Occipital lobe (tissue), 2 donors: Measurements from ENCODE around the gene FEN1. TPM values are rescaled to one million over a fixed set of nuclear protein-coding genes. Genes with fewer than 3 reads are reported as not detected.
A peak's percentile ranks its signal among the peaks of the same experiment; 100 is the strongest.

Source experiments
- DNase-seq: peaks from one replicate; lab custom pipeline; 2025; lab: John Stamatoyannopoulos, UW
- total RNA-seq: library from RNA; depleted of rRNA; stranded (reverse); fragments of >200 nt; gene quantifications from one replicate; pipeline ENCODE4 v1.2.3, GENCODE V29; 2014

The FEN1 gene
- total RNA-seq, 1 donor from 2014 or later: 13.3 TPM

DNA sequence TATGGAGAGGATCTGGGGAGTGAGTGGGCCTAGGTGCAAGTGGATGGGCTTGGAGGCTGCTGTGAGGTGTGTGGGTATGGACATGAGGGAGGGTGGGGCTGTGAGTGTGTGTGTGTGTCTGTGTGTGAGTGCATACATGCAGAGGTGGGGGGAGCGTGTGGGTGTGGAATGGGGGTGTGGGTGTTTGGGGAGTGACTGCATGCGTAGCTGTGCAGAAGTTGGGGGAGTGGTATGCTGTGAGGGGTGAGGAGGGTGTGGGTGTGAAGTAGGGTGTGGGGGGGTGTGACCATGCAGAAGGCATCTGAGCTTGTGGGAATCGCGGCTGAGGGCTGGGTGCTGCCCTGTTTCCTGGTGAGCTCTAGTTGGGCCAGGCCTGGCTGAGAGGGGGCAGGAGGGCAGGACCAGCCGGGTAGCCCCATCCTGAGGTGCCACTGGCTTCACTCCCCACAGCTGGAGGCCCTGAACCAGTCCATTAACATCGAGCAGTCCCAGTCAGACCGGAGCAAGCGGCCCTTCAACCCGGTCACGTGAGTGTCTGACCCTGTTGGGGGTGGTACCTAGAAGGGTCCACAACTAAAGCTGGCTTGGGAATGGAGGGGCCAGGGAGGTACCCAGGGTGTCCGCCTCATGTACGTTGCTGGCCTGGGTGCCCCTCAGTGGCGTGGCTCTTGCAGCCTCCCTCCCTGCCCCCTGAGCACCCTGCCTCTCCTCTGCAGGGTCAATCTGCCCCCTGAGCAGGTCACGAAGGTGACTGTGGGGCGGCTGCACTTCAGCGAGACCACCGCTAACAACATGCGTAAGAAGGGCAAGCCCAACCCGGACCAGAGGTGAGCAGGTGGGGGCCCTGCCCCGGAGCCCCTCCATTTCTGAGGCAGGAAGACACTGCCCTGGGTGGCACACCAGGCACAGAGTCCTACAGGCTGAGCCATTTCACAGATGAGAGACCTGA is 16.8 kb upstream of the FEN1 start:
- DNase-seq: no peak

DNA sequence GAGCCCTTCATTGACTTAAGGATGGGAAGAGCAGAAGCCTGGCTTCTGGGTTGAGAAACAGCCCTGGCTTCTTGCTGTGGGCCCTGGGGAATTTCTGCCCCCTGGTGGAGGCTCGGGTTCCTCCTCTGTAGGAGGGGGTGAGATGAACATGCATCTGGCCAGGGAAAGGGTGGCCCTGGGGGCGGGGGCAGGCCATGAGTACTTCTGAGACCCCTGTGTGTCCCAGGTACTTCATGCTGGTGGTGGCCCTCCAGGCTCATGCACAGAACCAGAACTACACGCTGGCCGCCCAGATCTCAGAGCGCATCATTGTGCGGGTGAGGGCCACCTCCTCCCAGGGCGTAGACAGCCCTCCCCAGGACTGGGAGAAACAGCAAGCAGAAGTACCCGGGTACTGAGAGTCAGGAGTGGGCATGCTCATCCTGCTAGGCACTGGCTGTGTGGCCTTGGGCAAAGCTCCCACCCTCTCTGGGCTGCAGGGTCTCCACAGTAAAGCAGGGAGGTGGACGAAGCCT is 16.1 kb upstream of the FEN1 start:
- DNase-seq: no peak

DNA sequence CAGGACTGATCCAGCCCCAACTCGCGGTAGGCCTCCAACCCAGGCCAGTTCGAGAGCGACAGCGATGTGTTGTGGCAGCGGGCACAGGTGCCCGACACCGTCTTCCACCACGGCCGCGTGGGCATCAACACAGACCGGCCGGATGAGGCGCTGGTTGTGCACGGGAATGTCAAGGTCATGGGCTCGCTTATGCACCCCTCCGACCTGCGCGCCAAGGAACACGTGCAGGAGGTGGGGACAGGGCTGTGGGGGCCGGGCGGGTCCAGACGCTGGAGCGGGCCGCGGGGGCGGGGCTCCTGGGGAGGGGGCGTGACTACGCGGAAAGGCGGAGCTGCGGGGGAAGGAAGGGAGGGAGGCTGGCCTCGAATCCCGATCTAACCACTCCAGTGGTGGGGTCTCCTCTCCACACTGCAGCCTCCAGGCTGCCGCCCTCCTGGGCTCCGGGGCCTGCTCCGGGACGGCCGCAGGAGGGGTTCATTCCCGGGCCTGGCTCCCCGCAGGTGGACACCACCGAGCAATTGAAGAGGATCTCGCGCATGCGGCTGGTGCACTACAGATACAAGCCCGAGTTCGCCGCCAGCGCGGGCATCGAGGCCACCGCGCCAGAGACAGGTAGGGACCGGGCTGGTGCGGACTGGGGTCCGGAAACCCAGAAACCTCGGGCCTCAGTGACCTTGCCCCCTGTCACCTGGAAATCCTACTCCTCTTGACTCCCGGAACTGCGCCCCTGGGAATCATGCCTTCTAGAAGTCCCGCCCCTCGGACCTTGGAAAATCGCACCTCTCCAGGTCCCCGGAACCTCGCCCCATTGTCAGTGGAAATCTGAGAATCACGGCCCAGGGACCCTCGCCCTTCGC is 15.2 kb upstream of the FEN1 start:
- DNase-seq: peak; percentile 29

DNA sequence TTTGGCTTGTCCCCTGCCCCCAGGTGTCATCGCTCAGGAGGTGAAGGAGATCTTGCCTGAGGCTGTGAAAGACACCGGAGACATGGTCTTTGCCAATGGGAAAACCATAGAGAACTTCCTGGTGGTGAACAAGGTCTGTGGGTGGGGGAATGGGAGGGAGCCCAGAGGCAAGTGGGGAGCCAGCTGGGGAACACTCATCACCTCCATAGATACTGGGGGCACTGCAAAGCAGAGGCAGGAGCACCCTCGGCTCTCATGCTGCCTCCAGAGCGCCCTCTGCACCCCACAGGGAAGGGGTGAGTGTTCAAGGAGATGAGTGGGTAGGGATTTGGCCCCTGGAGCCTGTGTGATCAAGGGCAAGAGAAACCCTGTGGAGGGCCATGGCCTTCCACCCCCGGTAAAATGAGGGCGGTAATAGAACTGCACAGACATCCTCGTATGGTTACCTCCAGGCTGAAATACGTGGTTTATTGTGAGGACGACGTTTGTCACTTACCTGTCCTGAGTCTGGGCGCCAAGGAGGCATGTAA is 14.3 kb upstream of the FEN1 start:
- no peak for DNase-seq

DNA sequence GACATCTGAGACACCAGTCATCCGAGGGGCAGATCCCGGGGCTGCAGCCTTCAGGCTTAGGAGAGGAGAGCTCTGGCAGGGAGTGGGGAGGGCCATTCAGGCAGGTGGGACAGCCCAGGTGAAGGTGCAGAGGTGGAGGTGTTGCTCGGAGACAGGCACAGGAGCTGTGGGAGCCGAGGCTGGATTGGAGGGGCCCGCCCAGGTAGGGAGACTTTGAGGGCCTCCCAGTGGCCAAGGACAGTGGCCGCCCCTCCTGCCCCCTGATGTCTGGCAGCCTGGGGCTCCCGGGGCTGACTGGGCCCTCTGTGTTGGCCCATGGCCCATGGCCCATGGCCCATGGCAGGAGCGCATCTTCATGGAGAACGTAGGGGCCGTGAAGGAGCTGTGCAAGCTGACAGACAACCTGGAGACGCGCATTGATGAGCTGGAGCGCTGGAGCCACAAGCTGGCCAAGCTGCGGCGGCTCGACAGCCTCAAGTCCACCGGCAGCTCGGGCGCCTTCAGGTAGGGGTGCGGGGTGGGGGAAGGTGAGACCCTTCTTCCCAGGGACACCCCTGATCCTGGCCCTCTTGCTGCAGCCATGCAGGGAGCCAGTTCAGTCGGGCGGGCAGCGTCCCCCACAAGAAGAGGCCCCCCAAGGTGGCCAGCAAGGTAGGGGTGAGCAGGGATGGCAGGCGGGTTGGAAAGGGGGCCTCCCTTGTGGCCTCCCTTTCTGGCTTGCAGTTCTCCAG is 13.6 kb upstream of the FEN1 start:
- DNase-seq: no peak

DNA sequence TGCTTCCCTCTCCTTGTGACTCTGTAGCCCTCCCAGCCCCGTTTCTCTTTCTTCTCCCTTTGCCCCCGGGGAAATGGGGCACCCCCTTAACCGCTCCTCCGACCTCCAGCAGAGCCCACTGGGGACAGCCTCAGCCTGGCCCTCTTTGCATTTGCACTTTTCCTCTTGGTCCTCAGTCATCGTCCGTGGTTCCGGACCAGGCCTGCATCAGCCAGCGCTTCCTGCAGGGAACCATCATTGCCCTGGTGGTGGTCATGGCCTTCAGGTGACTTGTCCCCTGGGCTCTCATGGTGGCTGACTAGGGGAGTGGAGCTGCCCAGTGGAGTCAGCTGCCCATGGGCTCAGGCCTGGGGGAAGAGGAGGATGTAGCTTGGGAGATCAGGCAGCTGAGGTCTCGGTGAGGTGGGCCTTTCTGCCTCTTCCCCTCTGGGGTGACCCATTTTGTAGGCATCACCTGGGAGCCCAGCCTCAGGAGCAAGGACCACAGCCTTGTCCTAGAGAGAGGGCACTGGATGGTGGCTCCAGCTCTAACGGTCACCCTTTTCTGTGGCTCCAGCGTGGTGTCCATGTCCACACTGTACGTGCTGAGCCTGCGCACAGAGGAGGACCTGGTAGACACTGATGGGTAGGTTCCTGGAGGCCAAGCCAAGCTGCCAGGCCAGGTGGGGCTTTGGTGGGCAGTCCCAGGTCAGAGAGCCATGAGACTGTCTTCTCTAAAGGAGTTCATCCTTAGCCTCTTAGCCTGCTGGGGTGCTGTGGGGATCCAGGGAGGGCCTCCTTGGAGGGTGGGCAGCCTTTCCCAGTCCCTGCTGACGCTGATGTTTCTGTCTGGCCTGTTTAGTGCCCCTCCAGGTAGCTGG is 12.8 kb upstream of the FEN1 start:
- DNase-seq: no peak

DNA sequence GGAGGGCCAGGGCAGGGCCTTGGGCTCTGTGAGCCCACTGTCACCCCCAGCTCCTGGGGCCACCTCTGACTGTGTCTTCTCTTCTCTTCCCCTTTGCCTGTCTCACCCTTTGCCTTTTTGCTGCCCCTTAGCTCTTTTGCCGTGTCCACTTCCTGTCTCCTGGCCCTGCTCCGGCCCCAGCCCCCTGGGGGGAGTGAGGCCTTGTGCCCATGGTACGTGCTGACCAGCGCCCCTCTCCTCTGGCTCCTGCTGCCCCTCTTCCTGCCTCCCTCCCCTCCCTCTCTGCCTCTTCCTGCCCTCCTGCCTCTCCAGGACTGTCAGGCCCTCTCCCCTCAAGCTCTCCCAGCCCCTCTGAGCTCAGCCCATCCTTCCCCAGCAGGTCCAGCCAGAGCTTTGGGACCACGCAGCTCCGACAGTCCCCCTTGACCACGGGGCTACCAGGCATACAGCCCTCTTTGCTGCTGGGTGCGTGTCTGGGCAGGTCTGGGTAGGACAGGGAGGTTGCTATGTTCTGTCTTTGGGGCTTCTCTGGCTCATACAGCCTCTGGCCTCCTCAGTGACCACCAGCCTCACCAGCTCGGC is 12.0 kb upstream of the FEN1 start:
- DNase-seq: no peak

DNA sequence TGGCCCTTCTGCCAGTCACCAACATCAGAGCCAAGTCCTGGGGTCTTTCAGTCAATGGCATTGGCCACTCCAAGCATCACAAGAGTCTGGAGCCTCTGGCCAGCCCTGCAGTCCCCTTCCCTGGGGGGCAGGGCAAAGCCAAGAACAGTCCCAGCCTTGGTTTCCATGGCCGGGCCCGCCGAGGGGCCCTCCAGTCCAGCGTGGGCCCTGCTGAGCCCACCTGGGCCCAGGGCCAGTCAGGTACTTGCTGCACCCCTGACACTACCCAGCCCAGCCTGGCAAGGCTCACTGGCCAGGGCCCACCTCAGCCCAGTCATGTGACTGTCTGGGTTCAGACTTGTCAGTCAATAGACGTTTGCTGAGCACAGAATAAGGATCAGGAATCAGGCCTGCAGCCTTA is 11.1 kb upstream of the FEN1 start:
- no peak for DNase-seq

DNA sequence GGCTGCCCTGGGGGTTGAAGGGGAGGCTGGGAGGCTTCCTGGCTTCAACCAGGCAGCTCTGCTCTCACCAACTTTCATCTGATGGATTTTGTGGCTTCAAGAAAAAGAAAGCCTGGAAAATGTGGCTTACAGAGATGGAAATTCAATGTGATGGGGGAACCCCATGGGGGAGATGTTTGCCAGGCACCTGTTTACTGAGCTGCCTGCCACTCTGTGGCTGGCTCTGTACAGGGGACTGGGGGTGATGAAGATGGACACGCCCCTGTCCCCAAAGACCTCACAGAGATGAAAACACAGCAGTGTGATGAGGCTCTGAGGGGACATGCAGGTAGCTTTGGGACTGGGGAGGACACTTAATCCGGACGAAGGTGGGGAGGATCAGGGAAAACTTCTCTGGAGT is 10.4 kb upstream of the FEN1 start:
- no peak for DNase-seq

DNA sequence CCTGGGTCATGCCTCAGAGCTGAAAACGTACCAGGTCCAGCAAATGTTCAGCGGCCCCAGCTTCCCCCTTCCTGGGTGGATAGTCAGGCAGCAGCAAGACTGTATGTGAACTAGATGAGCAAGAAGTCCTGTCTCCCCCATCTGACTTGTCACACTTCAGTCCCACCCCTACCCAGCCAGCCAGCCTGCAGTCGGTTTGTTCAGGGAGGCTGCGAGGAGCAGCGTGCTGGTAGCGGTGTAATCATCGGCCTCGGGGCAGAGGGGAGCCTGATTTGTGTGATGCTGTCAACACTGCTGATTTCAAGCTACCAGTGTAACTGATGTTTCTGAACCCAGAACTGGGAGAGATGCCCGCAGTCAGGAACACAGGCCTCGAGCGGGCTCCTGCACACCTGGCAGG is 9.9 kb upstream of the FEN1 start:
- DNase-seq: no peak

DNA sequence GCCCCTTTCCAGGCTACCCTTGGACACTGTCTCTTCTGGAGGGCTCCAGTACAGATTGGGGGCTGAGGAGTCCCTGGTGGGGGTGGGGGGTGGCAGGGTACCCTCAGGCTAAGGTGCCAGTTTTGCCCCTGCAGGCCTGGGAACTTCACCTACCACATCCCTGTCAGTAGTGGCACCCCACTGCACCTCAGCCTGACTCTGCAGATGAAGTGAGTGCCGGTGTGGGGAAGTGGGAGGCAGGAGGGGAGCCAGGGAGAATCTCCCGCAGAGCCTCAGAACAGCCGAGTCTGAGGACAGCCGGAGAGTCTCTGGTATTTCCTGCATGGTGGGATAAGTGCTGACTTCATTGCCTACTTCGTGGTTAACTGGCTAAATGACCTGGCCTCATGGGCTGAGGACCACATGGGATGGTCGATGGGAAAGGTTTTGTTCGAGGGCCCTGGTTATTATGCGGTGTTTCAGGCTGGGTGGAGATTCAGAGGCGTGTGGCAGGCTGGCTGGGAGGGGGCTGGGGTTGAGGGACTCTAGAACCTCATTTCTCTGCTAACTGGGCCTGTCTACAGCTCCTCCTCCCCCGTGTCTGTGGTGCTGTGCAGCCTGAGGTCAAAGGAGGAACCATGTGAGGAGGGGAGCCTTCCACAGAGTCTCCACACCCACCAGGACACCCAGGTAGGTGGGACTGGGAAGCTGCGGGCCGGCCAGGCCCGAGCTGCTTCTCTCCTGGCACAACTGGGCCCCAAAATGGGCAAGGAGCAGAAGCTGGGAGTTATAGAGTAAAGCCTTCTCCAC is 8.8 kb upstream of the FEN1 start:
- DNase-seq: no peak

DNA sequence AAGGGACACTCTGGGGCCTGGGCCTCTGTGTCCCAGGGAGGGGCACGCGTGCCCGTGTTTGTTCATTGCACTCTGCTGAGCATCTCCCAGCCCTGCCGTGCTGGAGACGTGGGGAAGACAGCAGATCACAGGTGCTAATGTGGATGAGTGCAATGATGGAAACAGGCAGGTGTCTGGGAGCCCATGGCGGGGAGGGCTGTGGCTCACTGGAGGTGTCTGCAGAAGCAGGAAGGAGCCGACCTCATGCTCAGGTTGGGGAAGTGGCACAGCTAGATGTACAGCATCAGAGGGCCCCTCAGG is 8.3 kb upstream of the FEN1 start:
- no peak for DNase-seq

DNA sequence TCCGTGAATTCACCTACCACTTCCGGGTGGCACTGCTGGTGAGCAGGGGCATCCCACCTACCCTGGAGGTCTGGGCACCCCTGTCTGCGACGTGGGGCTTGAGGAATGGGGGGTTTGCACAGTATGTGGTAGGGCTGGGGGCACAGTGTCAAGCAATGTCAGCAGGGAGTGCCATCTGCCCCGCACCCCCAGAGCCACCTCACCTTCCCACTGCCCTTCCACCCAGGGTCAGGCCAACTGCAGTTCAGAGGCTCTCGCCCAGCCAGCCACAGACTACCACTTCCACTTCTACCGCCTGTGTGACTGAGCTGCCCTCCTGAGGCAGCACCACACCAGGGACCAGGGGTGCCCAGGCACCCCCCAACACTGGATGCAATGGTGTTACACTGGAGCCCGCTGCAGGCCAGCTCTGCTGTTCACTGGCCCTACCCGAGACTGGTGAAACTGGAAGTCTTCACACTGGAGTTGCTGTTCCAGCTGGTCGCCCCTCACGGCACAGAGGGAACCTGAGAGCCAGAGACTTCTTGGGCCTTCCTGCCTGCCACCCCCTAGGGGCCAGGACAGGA is 6.8 kb upstream of the FEN1 start:
- DNase-seq: no peak

DNA sequence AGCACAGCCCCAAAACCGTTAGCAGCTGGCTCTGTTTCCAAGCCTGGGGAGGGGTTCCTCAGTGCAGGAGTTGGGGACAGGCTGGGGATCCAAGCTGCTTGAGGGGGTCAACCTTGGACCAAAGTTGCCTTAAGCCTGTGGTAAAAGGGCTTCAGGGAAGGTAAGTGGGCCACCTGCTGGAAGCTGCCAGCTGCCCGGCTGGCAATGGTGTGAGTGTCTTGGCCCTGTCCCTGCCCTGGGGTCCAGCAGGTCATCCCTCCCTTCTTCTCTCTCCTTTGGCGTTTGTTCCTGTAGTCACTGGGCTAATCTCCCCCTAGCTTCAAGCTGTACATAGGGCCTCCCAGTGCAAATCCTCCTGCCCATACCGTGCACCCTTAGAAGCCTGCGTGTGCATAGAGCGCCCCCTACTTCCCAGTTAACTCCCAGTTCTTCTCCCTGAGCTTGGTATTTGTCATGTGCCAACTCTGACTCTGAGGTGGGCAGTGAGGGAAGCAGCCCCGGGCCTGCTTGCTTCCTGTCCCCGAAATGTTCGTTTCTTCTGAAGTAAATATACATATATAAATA is 4.7 kb upstream of the FEN1 start:
- DNase-seq: no peak

DNA sequence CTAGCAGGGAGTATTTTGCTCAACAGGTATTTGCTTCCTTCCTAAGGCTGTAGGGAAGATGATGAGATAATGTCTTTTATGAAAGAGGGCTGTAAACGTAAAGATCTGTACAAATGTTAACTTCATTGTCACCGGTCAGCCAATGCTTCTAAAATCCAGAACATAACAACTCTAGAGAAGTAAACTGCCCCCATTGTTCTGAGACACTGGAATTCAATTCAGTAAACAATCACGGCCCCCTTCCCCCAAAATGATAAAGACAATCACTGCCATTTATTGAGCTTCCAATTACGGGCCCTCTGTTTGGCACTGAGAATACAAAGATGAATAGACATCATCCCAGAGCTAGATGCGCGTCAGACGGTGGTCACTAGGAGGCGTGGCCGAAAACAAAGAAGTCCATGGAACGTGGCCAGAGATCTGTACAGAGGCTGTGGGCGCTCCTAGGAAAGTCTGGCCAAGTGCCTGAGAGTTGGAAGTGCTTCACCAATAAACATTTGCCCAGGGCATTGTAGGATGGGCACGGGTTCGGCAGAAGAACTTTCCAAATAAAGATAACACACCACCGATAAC is 888 bp upstream of the FEN1 start:
- peak; percentile 75 for DNase-seq

DNA sequence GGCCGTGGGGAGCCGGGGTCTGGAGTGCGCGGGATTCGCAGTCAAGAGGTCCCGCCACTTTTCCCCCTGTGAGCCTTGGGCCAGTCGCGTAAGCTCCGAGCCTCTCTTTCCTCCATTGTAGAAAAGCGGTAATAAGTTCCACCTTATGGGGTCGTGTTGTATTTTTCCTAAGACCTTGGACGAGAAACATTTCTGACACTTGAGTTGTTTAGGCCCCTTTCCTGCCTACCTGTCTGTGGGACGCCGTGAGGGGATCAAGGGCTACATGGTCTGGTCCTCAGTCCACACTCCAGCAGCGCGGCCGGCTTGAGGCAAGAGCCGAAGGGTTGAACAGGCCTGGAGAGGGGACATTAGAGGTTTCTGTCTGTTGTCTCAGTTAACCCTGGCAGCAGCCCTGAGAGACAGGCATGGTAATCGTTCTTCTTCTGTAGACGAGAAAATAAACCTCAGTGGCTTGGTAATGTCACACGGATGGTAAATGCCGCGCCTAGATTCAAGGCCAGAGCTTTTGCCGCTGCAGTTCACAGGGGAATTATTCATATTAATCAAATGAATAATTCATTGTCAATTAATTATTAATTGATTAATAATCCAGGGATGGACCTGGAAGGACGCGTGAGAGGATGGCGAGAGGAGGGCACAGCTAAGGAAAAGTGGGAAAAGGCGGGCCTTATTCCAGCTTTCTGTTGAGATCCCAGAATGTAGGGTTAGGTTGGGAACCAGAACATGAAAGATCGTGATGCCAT is 545 bp downstream of the FEN1 start:
- DNase-seq: no peak

DNA sequence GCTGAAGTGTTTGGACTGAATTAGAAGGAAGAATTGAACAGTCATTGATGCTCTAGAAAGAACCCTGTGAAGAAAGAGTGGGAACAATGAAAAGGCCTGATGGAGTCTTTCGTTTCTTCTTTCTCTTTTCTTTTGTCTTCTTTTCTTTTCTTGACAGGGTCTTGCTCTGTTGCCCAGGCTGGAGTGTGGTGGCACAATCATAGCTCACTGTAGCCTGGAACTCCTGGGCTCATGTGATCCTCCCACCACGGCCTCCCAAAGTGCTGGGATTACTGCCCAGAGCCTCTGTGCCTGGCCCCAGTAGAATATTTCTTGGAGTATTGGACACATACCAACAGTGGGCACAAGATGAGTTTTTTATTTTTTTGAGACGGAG is 1.1 kb downstream of the FEN1 start:
- DNase-seq: no peak

DNA sequence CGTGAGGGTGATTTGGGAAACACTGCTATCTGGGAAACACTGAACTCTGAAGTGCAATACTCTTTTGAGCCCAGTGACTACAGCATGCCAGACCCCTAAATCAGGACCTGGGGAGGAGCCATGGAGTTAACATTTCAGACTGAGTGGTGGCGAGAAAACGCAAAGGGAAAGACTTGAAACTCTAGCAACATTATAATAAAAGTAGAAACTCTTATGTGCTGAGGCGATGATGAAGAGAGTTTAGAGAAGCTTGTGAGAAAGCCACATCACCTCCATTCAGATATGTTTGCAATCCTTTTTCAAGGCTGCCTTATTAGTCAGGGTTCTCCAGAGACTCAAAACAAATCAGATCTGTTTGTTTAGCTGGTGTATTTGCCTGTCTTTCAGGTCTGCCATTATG is 1.9 kb downstream of the FEN1 start:
- DNase-seq: no peak
